Ovary (tissue), 3 donors: ENCODE data around the gene AWAT1.

ENCODE experiments used
- CTCF ChIP-seq, 3 donors: fragments of 450-650 bp in 2 of 3; fragments of 200-600 bp in 1 of 3; IDR thresholded peaks; one replicate each; pipeline versions ENCODE4 v1.5.1 to v1.8.0; 2016 to 2022; ENCODE audit warnings: antibody characterized with exemption in 3 of 3, mild to moderate bottlenecking in 1 of 3
- POLR2A ChIP-seq: fragments of 450-650 bp; IDR thresholded peaks from one replicate; pipeline ENCODE4 v1.6.1; 2017; ENCODE audit warnings: antibody characterized with exemption, mild to moderate bottlenecking, moderate library complexity
- donor health status: DM: no; HTN: no; CAD: no.

GRCh38 chrX:70226048-70226447 is 8.4 kb upstream of the AWAT1 start:
- TF ChIP-seq CTCF (IDR thresholded peaks at IDR 0.05) (no peak), POLR2A (no peak)
